ENCODE data around the gene PCDHA5.

GRCh38 chr5:140822281-140822629 lies 842 bp downstream of the PCDHA5 start:
- no peak for TF ChIP-seq POLR2AphosphoS5 (IDR thresholded peaks at IDR 0.05; ENCODE audit: low read depth, low read length)
- TF ChIP-seq TAF1 (IDR thresholded peaks at IDR 0.05; ENCODE audit: borderline replicate concordance, insufficient read depth, low read length), result no peak
- no peak for TF ChIP-seq REST (IDR thresholded peaks at IDR 0.05; ENCODE audit: insufficient read depth in 1 of 2, low read depth in 2 of 2, low read length in 2 of 2)
- TF ChIP-seq SIN3A (IDR thresholded peaks at IDR 0.05; ENCODE audit: borderline replicate concordance, insufficient read depth, low read length), result no peak
- TF ChIP-seq FOXP2 (optimal IDR thresholded peaks at IDR 0.05; ENCODE audit: borderline replicate concordance, extremely low read depth, extremely low read length, insufficient read depth), result no peak
